HG03280 (cell line): ENCODE results near the gene MCEE.
"Not testable (repeated sequence)": the region's sequence is repeated elsewhere in the genome, so short reads cannot be mapped to it uniquely, and the experiment has no call there.

ENCODE experiments used
- ATAC-seq: cut with Tn5 transposase; IDR thresholded peaks from one replicate; pipeline ENCODE4 v1.9.1; 2021; ENCODE audit warnings: mild to moderate bottlenecking, moderate library complexity; ENCODE audit not compliant: unreplicated experiment

The MCEE gene

GRCh38 chr2:71083752-71084312 lies 46.2 kb downstream of the MCEE start:
- ATAC-seq: not testable (repeated sequence)

DNA sequence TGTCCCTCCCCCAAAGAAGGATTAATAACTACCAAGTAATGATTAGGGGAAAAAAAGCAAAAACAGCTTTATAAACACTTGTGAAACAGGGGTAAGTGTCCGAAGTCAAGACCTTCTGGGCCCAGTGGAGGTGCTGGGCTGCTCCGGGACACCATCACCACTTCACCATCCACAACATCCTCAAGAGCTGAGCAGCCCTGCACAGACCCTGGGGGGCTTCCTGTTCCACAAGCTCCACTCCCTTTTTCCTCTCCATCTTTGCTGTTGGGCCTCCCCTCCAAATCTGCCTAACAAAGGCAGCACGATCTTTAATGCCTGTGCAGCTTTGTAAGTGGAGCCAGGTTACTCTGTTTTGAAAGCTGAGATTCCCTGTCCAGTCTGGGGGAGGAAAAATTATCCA lies 46.7 kb downstream of the MCEE start:
- not testable (repeated sequence) for ATAC-seq

- ATAC-seq: no peak
Measured at GRCh38 chr2:71082402-71083252, 47.4 kb downstream of the MCEE start.

- ATAC-seq: no peak
Measured at GRCh38 chr2:71078624-71079023, 51.4 kb downstream of the MCEE start.

- no peak for ATAC-seq
Measured at GRCh38 chr2:71074893-71075395, 55.1 kb downstream of the MCEE start.

DNA sequence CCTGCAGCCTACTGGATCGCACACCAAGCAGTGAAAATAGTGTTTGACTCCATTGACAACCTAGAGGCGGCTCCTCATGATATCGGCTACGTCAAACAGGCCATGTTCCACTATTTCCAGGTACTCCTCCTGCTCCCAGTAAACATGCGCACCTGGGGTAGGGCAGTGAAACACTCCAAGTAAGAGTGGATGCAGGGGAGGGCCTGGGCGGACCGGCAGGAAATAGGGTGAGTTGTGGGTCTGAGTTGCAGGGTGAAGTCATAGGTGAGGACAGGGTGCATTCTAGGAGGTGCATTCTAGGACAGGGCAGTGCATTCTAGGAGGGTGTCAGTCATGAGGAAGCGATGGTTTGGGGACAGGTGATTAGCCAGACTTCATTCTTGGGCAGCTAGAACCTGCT lies 56.6 kb downstream of the MCEE start:
- no peak for ATAC-seq

GRCh38 chr2:71072492-71072891 lies 57.5 kb downstream of the MCEE start:
- no peak for ATAC-seq

GRCh38 chr2:71071681-71072398 lies 58.2 kb downstream of the MCEE start:
- ATAC-seq: peak; percentile 22

GRCh38 chr2:71070294-71071093 lies 59.5 kb downstream of the MCEE start:
- no peak for ATAC-seq

DNA sequence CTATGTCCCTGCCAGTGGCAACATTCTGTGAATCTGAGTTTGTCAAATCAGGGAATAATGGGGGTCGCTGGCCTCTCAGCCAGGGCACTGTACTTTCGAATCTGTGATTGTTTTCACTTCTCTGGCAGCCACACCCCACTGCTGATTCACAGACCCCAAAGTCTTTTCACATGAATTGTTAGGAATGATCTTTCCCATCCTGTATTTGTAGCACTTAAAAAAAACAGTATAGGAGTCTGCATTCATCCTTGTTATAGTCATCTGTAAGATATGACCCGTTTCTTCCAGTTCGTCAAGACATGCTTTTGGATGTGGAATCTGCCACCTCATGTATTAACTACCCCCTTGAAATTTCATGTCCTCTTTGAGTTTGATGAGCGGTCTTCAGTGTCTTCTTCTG lies 60.7 kb downstream of the MCEE start:
- ATAC-seq: no peak

- peak; percentile 62 for ATAC-seq
Measured at GRCh38 chr2:71068218-71069035, 61.6 kb downstream of the MCEE start, which contains the start of gene NAGK. Gene NAGK (plus strand): TSS chr2:71068648. CDS start chr2:71068684, 36 bp downstream.

DNA sequence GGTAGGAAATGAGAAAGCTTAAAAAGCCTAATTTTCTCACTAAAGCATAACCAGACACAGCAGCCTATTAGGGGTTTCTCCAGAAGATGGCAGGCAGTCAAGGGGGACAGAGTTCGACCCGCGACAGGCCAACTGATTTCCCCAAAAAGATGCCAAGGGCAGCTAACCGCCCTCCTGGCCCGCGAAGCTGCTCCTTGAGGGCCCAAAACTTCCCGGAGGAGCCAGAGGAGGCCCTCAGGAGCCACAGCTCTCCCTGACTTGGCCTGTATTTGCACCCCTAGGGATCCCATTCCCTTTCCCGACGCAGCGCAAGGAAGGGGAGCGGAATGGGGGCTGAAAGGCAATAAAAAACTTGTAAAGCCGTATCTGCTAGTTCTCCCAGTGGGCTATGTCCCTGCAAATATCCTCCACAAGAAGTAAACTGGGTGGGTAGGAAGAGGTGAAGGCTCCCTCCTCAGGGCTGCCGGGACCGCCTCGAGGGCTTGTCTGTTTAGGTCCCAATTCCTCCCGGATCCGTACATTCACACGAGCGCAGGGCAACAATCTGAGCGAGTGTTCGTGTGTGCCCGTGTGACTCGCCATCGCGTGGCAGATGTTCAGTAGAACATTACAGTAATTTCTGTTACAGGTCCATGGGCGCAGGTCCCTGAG lies 62.3 kb downstream of the MCEE start:
- ATAC-seq: peak; percentile 5

- no peak for ATAC-seq
Measured at GRCh38 chr2:71066856-71067255, 63.2 kb downstream of the MCEE start.

GRCh38 chr2:71064754-71065621 lies 65.0 kb downstream of the MCEE start:
- ATAC-seq: peak; percentile 24

- no peak for ATAC-seq
Measured at GRCh38 chr2:71064110-71064611, 65.9 kb downstream of the MCEE start.

- no peak for ATAC-seq
Measured at GRCh38 chr2:71063216-71063615, 66.8 kb downstream of the MCEE start.

GRCh38 chr2:71060871-71061270 lies 69.2 kb downstream of the MCEE start:
- no peak for ATAC-seq

GRCh38 chr2:71060211-71060610 lies 69.8 kb downstream of the MCEE start:
- ATAC-seq: no peak
